K562 (cell line): ENCODE measurements around the gene URAD. TPM values are rescaled to one million over a fixed set of nuclear protein-coding genes. Genes with fewer than 3 reads are reported as not detected.

Experiments
- ATAC-seq: fragments of 200-7000 bp; cut with Tn5 transposase; 3 replicates; pipeline ENCODE4 v1.9.1; 2020; ENCODE audit warnings: moderate library complexity
- BruUV-seq: library from RNA; stranded (reverse); fragments of 400-500 nt; replicated peaks from 2 replicates; lab custom pipeline; 2021; lab: Mats Ljungman, UMichigan
- CTCF ChIA-PET: fragments of 300-600 bp; formaldehyde crosslinking; extraction: SDS; loops from one replicate; lab custom pipeline; 2021; ENCODE audit warnings: low intra/inter-chr PET ratio; lab: Yijun Ruan, JAX
- POLR2A ChIA-PET: fragments of 300-600, 350-650 bp; sonication (Branson Sonifier 250); formaldehyde crosslinking; extraction: SDS; loops from one replicate; lab custom pipeline; 2021; ENCODE audit warnings: antibody characterized with exemption, inconsistent platforms; lab: Yijun Ruan, JAX
- DNase-seq, 4 experiments: peaks; one replicate each; pipeline versions ENCODE4 v3.0.0 to v3.0.0-alpha.2; 2011 to 2018; ENCODE audit warnings: low spot score in 3 of 4, mixed read lengths in 3 of 4; ENCODE audit errors: extremely low read depth in 1 of 4
- FAIRE-seq: peaks from 2 replicates; lab custom pipeline; 2011; peaks lifted over from hg19 to GRCh38; lab: Jason Lieb, UNC
- H2AFZ ChIP-seq: 2 replicates; pipeline ENCODE4 v1.6.0; 2011; ENCODE audit warnings: low read depth, low read length, control low read depth, inconsistent platforms
- H3K27ac ChIP-seq: fragments of 200-600 bp; 3 replicates; pipeline ENCODE4 v1.8.0; 2011; ENCODE audit warnings: low read depth, mild to moderate bottlenecking, control low read depth, inconsistent platforms, low read length, moderate library complexity, mixed read lengths; ENCODE audit errors: extremely low read depth
- H3K27me3 ChIP-seq, 2 experiments: fragments of 300-600 bp in 1 of 2; 2 replicates in 1 of 2; 3 replicates in 1 of 2; pipeline versions ENCODE4 v1.6.0 to v1.8.0; 2011; ENCODE audit warnings: inconsistent platforms in 2 of 2, low read length in 2 of 2, mild to moderate bottlenecking in 1 of 2, mixed read lengths in 1 of 2, moderate library complexity in 1 of 2; ENCODE audit not compliant: control insufficient read depth in 2 of 2, insufficient read depth in 2 of 2
- H3K36me3 ChIP-seq: fragments of 300-600 bp; 3 replicates; pipeline ENCODE4 v1.8.0; 2011; ENCODE audit warnings: mild to moderate bottlenecking, low read length, inconsistent platforms; ENCODE audit not compliant: control insufficient read depth, insufficient read depth
- H3K4me1 ChIP-seq, 2 experiments: fragments of 200-600 bp in 1 of 2; replicated peaks in 1 of 2; 2 replicates in 1 of 2; 3 replicates in 1 of 2; pipeline versions ENCODE4 v1.5.1 to v1.8.0; 2011; ENCODE audit warnings: inconsistent platforms in 2 of 2, low read length in 2 of 2, mild to moderate bottlenecking in 1 of 2, mixed read lengths in 1 of 2, moderate library complexity in 1 of 2; ENCODE audit not compliant: control insufficient read depth in 2 of 2, insufficient read depth in 2 of 2
- H3K4me2 ChIP-seq: 2 replicates; pipeline ENCODE4 v1.6.1; 2011; ENCODE audit warnings: low read length, control low read depth, inconsistent platforms, mixed read lengths; ENCODE audit not compliant: insufficient read depth
- H3K4me3 ChIP-seq: fragments of 200-600 bp; sonication (generic), shearing (Covaris generic); 2 replicates; pipeline ENCODE4 v1.5.1; 2016; ENCODE audit warnings: control low read depth, inconsistent platforms
- H3K79me2 ChIP-seq: fragments of 200-600 bp; 3 replicates; pipeline ENCODE4 v1.8.0; 2011; ENCODE audit warnings: low read length, inconsistent platforms; ENCODE audit not compliant: control insufficient read depth, insufficient read depth
- H3K9ac ChIP-seq, 2 experiments: 2 replicates each; pipeline versions ENCODE4 v1.6.0 to v1.6.1; 2011; ENCODE audit warnings: low read depth in 2 of 2, low read length in 2 of 2, control low read depth in 1 of 2, inconsistent platforms in 1 of 2, mild to moderate bottlenecking in 1 of 2, mixed read lengths in 1 of 2; ENCODE audit not compliant: insufficient read depth in 1 of 2
- H3K9me1 ChIP-seq: one replicate; pipeline ENCODE4 v1.6.0; 2011; ENCODE audit warnings: inconsistent platforms, mild to moderate bottlenecking, low read length, moderate library complexity; ENCODE audit not compliant: control insufficient read depth, insufficient read depth
- H3K9me3 ChIP-seq: replicated peaks from 2 replicates; pipeline ENCODE4 v1.5.1; 2011; ENCODE audit warnings: low read depth, low read length, inconsistent platforms; ENCODE audit not compliant: control insufficient read depth, insufficient read depth
- H4K20me1 ChIP-seq: replicated peaks from 2 replicates; pipeline ENCODE4 v1.6.1; 2011; ENCODE audit warnings: low read length, inconsistent platforms, mixed read lengths; ENCODE audit not compliant: control insufficient read depth, insufficient read depth
- ESRRA ChIP-seq: fragments of 450-650 bp; IDR thresholded peaks from 2 replicates; pipeline ENCODE4 v1.6.1; 2014; ENCODE audit warnings: low read depth, mild to moderate bottlenecking, moderate library complexity, borderline replicate concordance
- GATA2 ChIP-seq: sonication (generic); formaldehyde crosslinking; IDR thresholded peaks from 2 replicates; pipeline ENCODE4 v1.4.0; 2020; ENCODE audit warnings: mild to moderate bottlenecking, missing genetic modification reagents
- HNRNPL ChIP-seq: fragments of 200-400 bp; formaldehyde crosslinking; IDR thresholded peaks from 2 replicates; pipeline ENCODE4 v1.6.1; 2017; ENCODE audit warnings: low read depth, mild to moderate bottlenecking, low read length
- MCM3 ChIP-seq: fragments of 450-650 bp; IDR thresholded peaks from 2 replicates; pipeline ENCODE4 v1.6.1; 2016
- MNT ChIP-seq, 2 experiments: fragments of 450-650 bp; conservative IDR thresholded peaks; 2 replicates each; pipeline ENCODE4 v1.6.1; 2017; ENCODE audit warnings: mild to moderate bottlenecking in 2 of 2, moderate library complexity in 2 of 2
- SMARCE1 ChIP-seq: fragments of 450-650 bp; IDR thresholded peaks from 2 replicates; pipeline ENCODE4 v1.7.1; 2016; ENCODE audit warnings: mild to moderate bottlenecking
- TAF7 ChIP-seq: fragments of 450-650 bp; IDR thresholded peaks from 2 replicates; pipeline ENCODE4 v1.6.1; 2016; ENCODE audit warnings: missing genetic modification characterization, missing compliant biosample characterization
- TCF3 ChIP-seq: sonication (generic); formaldehyde crosslinking; IDR thresholded peaks from 2 replicates; pipeline ENCODE4 v1.4.0; 2020; ENCODE audit warnings: mild to moderate bottlenecking, missing genetic modification reagents
- ZNF12 ChIP-seq: sonication (generic); formaldehyde crosslinking; IDR thresholded peaks from 2 replicates; pipeline ENCODE4 v1.4.0; 2020; ENCODE audit warnings: mild to moderate bottlenecking, missing genetic modification reagents
- ZNF184 ChIP-seq: sonication (generic); formaldehyde crosslinking; IDR thresholded peaks from 2 replicates; pipeline ENCODE4 v1.5.0; 2020; ENCODE audit warnings: missing genetic modification reagents
- ZNF217 ChIP-seq: sonication (generic); formaldehyde crosslinking; IDR thresholded peaks from 2 replicates; pipeline ENCODE4 v1.8.0; 2022; ENCODE audit warnings: mild to moderate bottlenecking, missing genetic modification reagents
- ZNF764 ChIP-seq: fragments of 250-450 bp; sonication (Bioruptor Pico); IDR thresholded peaks from 2 replicates; pipeline ENCODE4 v1.4.0; 2020; ENCODE audit warnings: low read depth, mild to moderate bottlenecking, moderate library complexity
- WGBS: fragments of 100-300 bp; shearing (Covaris generic); methylation state at CpG from one replicate; pipeline ENCODE4 v1.1.6; 2016; ENCODE audit warnings: low coverage, mixed read lengths; ENCODE audit not compliant: insufficient coverage; ENCODE audit errors: missing lambda C conversion rate; 5-methylcytosine and 5-hydroxymethylcytosine counted together
- in situ Hi-C: fragments of 300-500 bp; cut with MboI; formaldehyde crosslinking; loops from 4 replicates; pipeline ENCODE4 v1.15.0; 2018; ENCODE audit warnings: inconsistent platforms, mixed read lengths
- intact Hi-C: fragments of 100-400 bp; cut with micrococcal nuclease; formaldehyde crosslinking; loops from 2 replicates; pipeline ENCODE4 v1.14.2; 2022
- polyA plus RNA-seq, 8 experiments: library from polyadenylated mRNA; depleted of rRNA in 4 of 8; stranded (reverse) in 5 of 8; unstranded in 3 of 8; fragments of >200 nt; fragmentation: Nextera tagmentation in 2 of 8; fragmentation: Illumina TruSeq in 1 of 8; extraction: Ambion mirVana in 2 of 8; extraction: Trizol in 1 of 8; gene quantifications; 2 replicates each; pipeline versions ENCODE4 v1.2.1 to v1.2.3, GENCODE V29; 2011 to 2014; ENCODE audit warnings: inconsistent platforms in 1 of 8, missing spikeins in 1 of 8
- total RNA-seq, 7 experiments: library from RNA; depleted of rRNA in 6 of 7; stranded (reverse); fragments of >200 nt in 6 of 7; fragmentation: Illumina TruSeq in 2 of 7; extraction: Trizol in 2 of 7; gene quantifications; 2 replicates each; pipeline versions ENCODE4 v1.2.1 to v1.2.3, GENCODE V29; 2011 to 2021; ENCODE audit warnings: low replicate concordance in 1 of 7
- TF ChIP-seq, protein P1 (sequence below), 2 experiments: fragments of 450-650 bp in 1 of 2; sonication (generic) in 1 of 2; formaldehyde crosslinking in 1 of 2; IDR thresholded peaks in 1 of 2; conservative IDR thresholded peaks in 1 of 2; 2 replicates each; pipeline versions ENCODE4 v1.6.1 to v1.8.1; 2016 to 2023; ENCODE audit warnings: mild to moderate bottlenecking in 2 of 2, moderate library complexity in 2 of 2, inconsistent platforms in 1 of 2, missing genetic modification reagents in 1 of 2

The URAD gene
- total and polyA plus RNA-seq, 9 of the 15 experiments (the other 6 are each of a cell fraction or from before 2014, with no cell fraction given): not detected

- POLR2A ChIA-PET: no interaction called here
- Histone ChIP-seq H4K20me1 (no peaks in the 10 kb centered on the region), H3K4me1 (no peaks in the 10 kb centered on the region), H3K9me3 (no peaks in the 10 kb centered on the region), H3K4me2 (no peak overlapping the region), H3K79me2 (no peaks in the 10 kb centered on the region), H3K9ac (no peak overlapping the region), H3K36me3 (no peaks in the 10 kb centered on the region), H3K9me1 (no peaks in the 10 kb centered on the region), H3K4me3 (no peak overlapping the region), H2AFZ (no peak overlapping the region), H3K27ac (no peak overlapping the region), H3K27me3 (peaks cover 7 to 26% of the 10 kb centered on the region in 2 experiments; a peak in 4 of 5 replicates)
- no peak for TF ChIP-seq ZNF184
- TF ChIP-seq ZNF12 (CRISPR knock-in tag): no peak
- no peak for TF ChIP-seq MCM3
- TF ChIP-seq GATA2 (CRISPR knock-in tag): no peak
- TF ChIP-seq TCF3 (CRISPR knock-in tag): no peak
- TF ChIP-seq ZNF217 (CRISPR knock-in tag): no peak
- TF ChIP-seq ZNF764 (CRISPR knock-in tag): no peak
- no peak for TF ChIP-seq MNT (conservative IDR thresholded peaks at IDR 0.05)
- no peak for TF ChIP-seq TAF7
- TF ChIP-seq, protein P1, sequence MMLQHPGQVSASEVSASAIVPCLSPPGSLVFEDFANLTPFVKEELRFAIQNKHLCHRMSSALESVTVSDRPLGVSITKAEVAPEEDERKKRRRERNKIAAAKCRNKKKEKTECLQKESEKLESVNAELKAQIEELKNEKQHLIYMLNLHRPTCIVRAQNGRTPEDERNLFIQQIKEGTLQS (IDR thresholded peaks at IDR 0.05): no peak
- TF ChIP-seq, protein P1 (CRISPR knock-in tag; conservative IDR thresholded peaks at IDR 0.05): no peak
- TF ChIP-seq ESRRA: no peak
- no peak for TF ChIP-seq HNRNPL
- no peak for TF ChIP-seq SMARCE1
- no TSS peak for BruUV-seq
- 21% methylated on average over 9 of the region's 9 CpGs for WGBS
- CTCF ChIA-PET: no interaction called here
- DNase-seq: no peak
- no peak for FAIRE-seq
- intact Hi-C loops (no loop called here), in situ Hi-C loops (no loop called here)
- no peak for ATAC-seq
These were observed 38.0 kb upstream of the URAD start for GRCh38 chr13:28026508-28026907.
